Activated T-cell treated with anti-CD3 and anti-CD28 coated beads, Interleukin-2, amount 50 U/mL, for 24 hours (primary cell): ENCODE data around the gene CAPZA2.
A peak's percentile ranks its signal among the peaks of the same experiment; 100 is the strongest.
"Not testable (repeated sequence)": the region's sequence is repeated elsewhere in the genome, so short reads cannot be mapped to it uniquely, and the experiment has no call there.

ENCODE experiments used
- DNase-seq: peaks from one replicate; pipeline ENCODE4 v3.0.0-alpha.2; 2020
- H3K27ac Mint-ChIP-seq: 2 replicates; pipeline ENCODE4 v1.8.0; 2020; ENCODE audit warnings: mild to moderate bottlenecking, mixed read lengths
- H3K27me3 Mint-ChIP-seq: 2 replicates; pipeline ENCODE4 v1.8.0; 2020; ENCODE audit warnings: mixed read lengths
- H3K36me3 Mint-ChIP-seq: 2 replicates; pipeline ENCODE4 v1.8.0; 2020; ENCODE audit warnings: low read depth, mixed read lengths
- H3K4me1 Mint-ChIP-seq: 2 replicates; pipeline ENCODE4 v1.8.0; 2020; ENCODE audit warnings: low read depth, mixed read lengths
- H3K4me3 Mint-ChIP-seq: 2 replicates; pipeline ENCODE4 v1.8.0; 2020; ENCODE audit warnings: mild to moderate bottlenecking, moderate library complexity, mixed read lengths
- H3K9me3 Mint-ChIP-seq: 2 replicates; pipeline ENCODE4 v1.8.0; 2020; ENCODE audit warnings: mixed read lengths

Gene CAPZA2

DNA sequence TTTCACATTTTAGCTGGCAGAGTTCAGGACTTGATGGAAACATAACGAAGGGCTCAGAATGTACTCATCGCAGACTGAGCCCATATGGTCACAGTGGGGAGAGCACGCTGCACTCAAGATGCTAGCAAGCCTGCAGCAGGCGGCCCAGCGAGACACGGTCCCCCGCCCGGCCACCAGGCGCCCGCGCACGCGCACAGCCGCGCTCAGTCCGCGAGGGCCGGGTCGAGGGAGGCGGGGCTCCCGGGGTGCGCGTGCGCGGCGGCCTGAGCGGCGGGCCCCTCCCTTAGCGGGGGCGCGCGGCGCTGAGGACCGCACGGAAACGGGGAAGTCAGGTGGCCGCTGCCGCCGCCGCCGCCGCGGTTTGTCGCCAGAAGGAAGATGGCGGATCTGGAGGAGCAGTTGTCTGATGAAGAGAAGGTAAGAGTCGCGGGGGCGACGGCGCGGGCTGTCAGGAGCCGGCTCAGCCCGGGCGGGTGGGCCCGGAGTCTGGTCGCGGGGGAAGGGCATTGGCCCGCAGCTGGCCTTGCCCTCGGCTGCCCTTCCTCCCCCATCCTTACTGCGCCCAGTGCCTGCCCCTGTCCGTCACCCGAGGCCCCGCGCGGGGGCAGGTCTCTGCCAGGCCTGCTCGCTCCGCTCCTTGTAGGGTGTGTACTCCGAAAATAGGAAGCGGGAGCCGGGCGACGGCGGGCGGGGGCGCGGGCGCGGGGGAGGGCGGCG is at the start of gene CAPZA2:
Gene CAPZA2, plus strand, starts transcription at position 354 of the 717 bp plus-strand sequence. Its CDS starts 25 bp downstream, at position 379.
- peak within 1 kb of the TSS; percentile 97 for H3K27ac Mint-ChIP-seq
- H3K4me1 Mint-ChIP-seq = peaks cover 43% of the 10 kb centered on the region
- DNase-seq = peak; percentile 96
- no peaks in the 10 kb centered on the region for H3K9me3 Mint-ChIP-seq
- H3K4me3 Mint-ChIP-seq = peak within 1 kb of the TSS; percentile 96
- peaks cover 29% of the 10 kb centered on the region for H3K36me3 Mint-ChIP-seq
- H3K27me3 Mint-ChIP-seq = peaks cover 9% of the 10 kb centered on the region

- no peak overlapping the region for H3K27ac Mint-ChIP-seq
- no peak overlapping the region for H3K4me3 Mint-ChIP-seq
Observed at GRCh38 chr7:116812860-116813259, 49.5 kb upstream of the CAPZA2 start.

GRCh38 chr7:116813371-116813770 is 49.0 kb upstream of the CAPZA2 start:
- H3K4me1 Mint-ChIP-seq, H3K4me3 Mint-ChIP-seq, H3K36me3 Mint-ChIP-seq, H3K9me3 Mint-ChIP-seq, H3K27ac Mint-ChIP-seq, DNase-seq, H3K27me3 Mint-ChIP-seq: not testable (repeated sequence)

More at GRCh38 chr7:116812860-116813259, 49.5 kb upstream of the CAPZA2 start:
- Mint-ChIP-seq H3K4me1 (no peaks in the 10 kb centered on the region), H3K36me3 (no peaks in the 10 kb centered on the region), H3K27me3 (peaks cover 4% of the 10 kb centered on the region), H3K9me3 (no peaks in the 10 kb centered on the region)
- DNase-seq = no peak

GRCh38 chr7:116815041-116815440 is 47.3 kb upstream of the CAPZA2 start:
- Mint-ChIP-seq H3K27ac (no peak overlapping the region), H3K4me1 (no peaks in the 10 kb centered on the region), H3K27me3 (peaks cover 4% of the 10 kb centered on the region), H3K4me3 (no peak overlapping the region), H3K9me3 (no peaks in the 10 kb centered on the region), H3K36me3 (no peaks in the 10 kb centered on the region)
- DNase-seq = no peak

DNA sequence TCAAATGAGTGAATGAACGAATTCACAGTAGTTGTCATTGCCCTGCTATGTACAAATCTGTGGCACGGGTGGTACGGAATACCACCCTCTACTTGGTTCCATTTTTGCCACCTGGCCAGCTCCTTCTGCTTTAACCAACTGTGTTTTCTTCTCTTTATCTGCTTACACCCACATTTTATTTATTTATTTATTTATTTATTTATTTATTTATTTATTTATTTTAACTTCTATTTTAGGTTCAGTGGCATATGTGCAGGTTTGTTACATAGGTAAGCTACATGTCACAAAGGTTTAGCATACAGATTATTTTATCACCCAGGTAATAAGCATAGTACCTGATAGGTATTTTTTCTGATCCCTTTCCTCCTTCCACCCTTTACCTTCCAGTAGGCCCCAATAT is 42.2 kb upstream of the CAPZA2 start:
- Mint-ChIP-seq H3K36me3 (no peaks in the 10 kb centered on the region), H3K4me1 (no peaks in the 10 kb centered on the region), H3K9me3 (no peaks in the 10 kb centered on the region), H3K4me3 (no peak overlapping the region), H3K27ac (no peak overlapping the region), H3K27me3 (peaks cover 11% of the 10 kb centered on the region)
- no peak for DNase-seq

- not testable (repeated sequence) for H3K36me3 Mint-ChIP-seq, H3K9me3 Mint-ChIP-seq, H3K4me3 Mint-ChIP-seq, H3K27ac Mint-ChIP-seq, H3K4me1 Mint-ChIP-seq, DNase-seq
- H3K27me3 Mint-ChIP-seq = peaks cover 22% of the 10 kb centered on the region
Observed at GRCh38 chr7:116821647-116822046, 40.7 kb upstream of the CAPZA2 start.

- no peak for DNase-seq
- H3K9me3 Mint-ChIP-seq = no peaks in the 10 kb centered on the region
- no peak overlapping the region for H3K27ac Mint-ChIP-seq
- H3K27me3 Mint-ChIP-seq = peaks cover 26% of the 10 kb centered on the region
- H3K36me3 Mint-ChIP-seq = no peaks in the 10 kb centered on the region
- no peaks in the 10 kb centered on the region for H3K4me1 Mint-ChIP-seq
- H3K4me3 Mint-ChIP-seq = no peak overlapping the region
Observed at GRCh38 chr7:116824449-116824848, 37.9 kb upstream of the CAPZA2 start.

- peaks cover 31% of the 10 kb centered on the region for H3K27me3 Mint-ChIP-seq
- H3K27ac Mint-ChIP-seq = no peak overlapping the region
- no peak for DNase-seq
- no peaks in the 10 kb centered on the region for H3K9me3 Mint-ChIP-seq
- no peaks in the 10 kb centered on the region for H3K4me1 Mint-ChIP-seq
- H3K4me3 Mint-ChIP-seq = no peak overlapping the region
- no peaks in the 10 kb centered on the region for H3K36me3 Mint-ChIP-seq
Observed at GRCh38 chr7:116828281-116828680, 34.1 kb upstream of the CAPZA2 start.

- Mint-ChIP-seq H3K4me1 (no peaks in the 10 kb centered on the region), H3K9me3 (no peaks in the 10 kb centered on the region), H3K4me3 (no peak overlapping the region), H3K27me3 (peaks cover 31% of the 10 kb centered on the region), H3K27ac (no peak overlapping the region), H3K36me3 (no peaks in the 10 kb centered on the region)
- DNase-seq = no peak
Observed at GRCh38 chr7:116829041-116829440, 33.3 kb upstream of the CAPZA2 start.

- Mint-ChIP-seq H3K9me3 (no peaks in the 10 kb centered on the region), H3K36me3 (no peaks in the 10 kb centered on the region), H3K27ac (no peak overlapping the region), H3K27me3 (peaks cover 28% of the 10 kb centered on the region), H3K4me1 (no peaks in the 10 kb centered on the region), H3K4me3 (no peak overlapping the region)
- no peak for DNase-seq
Observed at GRCh38 chr7:116829493-116829892, 32.9 kb upstream of the CAPZA2 start.

DNA sequence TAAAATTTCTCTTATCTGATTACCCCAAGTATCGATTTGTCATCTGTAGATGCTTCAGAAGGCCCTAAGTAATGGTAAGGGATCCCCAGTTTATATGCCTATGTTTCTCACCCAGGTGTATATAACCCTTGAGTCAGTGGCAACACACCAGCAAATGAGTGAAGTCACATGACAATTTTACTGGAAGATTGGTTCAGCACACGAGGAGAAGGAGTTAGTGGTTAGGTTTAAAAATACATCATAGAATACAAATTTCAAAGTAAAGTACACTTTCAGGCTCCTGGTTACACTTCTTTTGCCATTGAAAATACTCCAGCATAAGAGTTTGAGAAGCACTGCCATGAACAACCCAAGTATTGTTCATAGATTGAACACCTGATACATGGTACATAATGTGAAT is 29.7 kb upstream of the CAPZA2 start:
- Mint-ChIP-seq H3K4me1 (no peaks in the 10 kb centered on the region), H3K27ac (no peak overlapping the region)

GRCh38 chr7:116834815-116835504 is 27.4 kb upstream of the CAPZA2 start:
- Mint-ChIP-seq H3K27me3 (peaks cover 9% of the 10 kb centered on the region), H3K9me3 (no peaks in the 10 kb centered on the region)

More for the DNA sequence above, 29.7 kb upstream of the CAPZA2 start:
- Mint-ChIP-seq H3K36me3 (no peaks in the 10 kb centered on the region), H3K27me3 (peaks cover 13% of the 10 kb centered on the region), H3K9me3 (no peaks in the 10 kb centered on the region), H3K4me3 (no peak overlapping the region)
- DNase-seq = no peak

DNA sequence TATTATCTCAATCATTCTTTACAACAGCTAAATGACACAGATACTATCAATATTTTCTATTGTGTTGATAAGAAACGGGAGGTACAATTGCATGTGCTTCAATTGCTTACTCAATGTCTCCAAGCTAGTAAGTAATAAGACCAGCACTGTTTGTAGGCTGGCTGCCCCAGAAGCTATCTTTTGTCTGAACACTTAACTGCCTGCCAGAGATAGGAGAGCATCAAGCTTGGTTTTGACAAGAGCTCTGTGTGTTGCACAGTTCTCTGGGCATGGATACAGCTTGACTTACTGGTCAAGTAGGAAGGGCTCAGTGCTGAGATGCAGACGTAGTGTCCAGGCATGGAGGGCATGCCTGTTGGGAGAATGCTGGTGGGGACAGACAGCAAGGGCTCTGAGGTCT is 26.3 kb upstream of the CAPZA2 start:
- Mint-ChIP-seq H3K4me3 (no peak overlapping the region), H3K27me3 (peaks cover 9% of the 10 kb centered on the region), H3K27ac (no peak overlapping the region), H3K9me3 (no peaks in the 10 kb centered on the region), H3K4me1 (no peaks in the 10 kb centered on the region), H3K36me3 (no peaks in the 10 kb centered on the region)
- DNase-seq = no peak

More at GRCh38 chr7:116834815-116835504, 27.4 kb upstream of the CAPZA2 start:
- Mint-ChIP-seq H3K27ac (no peak overlapping the region), H3K4me3 (no peak overlapping the region), H3K36me3 (no peaks in the 10 kb centered on the region), H3K4me1 (no peaks in the 10 kb centered on the region)
- no peak for DNase-seq

DNA sequence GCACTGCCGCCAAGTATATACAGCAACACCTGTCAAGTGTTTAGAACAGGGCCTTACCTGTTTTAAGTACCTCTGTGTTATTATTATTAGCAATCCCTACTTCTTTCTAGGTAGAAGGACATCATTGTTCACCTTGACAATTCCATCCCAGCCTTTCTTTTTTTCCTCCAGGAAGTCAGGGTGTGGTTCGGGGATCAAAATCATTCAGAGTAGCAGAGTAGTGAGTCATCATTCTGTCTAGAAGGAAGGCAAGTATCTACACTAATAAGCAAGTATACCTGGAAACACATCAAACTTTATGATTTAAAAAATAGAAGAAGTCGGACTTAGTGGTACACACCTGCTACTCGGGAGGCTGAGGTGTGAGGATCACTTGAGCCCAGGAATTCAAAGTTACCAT is 25.5 kb upstream of the CAPZA2 start:
- Mint-ChIP-seq H3K9me3 (no peaks in the 10 kb centered on the region), H3K27me3 (peaks cover 12% of the 10 kb centered on the region), H3K4me1 (no peaks in the 10 kb centered on the region), H3K36me3 (no peaks in the 10 kb centered on the region), H3K27ac (no peak overlapping the region), H3K4me3 (no peak overlapping the region)
- no peak for DNase-seq

GRCh38 chr7:116837586-116837985 is 24.8 kb upstream of the CAPZA2 start:
- H3K4me3 Mint-ChIP-seq = no peak overlapping the region
- H3K9me3 Mint-ChIP-seq = no peaks in the 10 kb centered on the region
- H3K27ac Mint-ChIP-seq = no peak overlapping the region
- H3K36me3 Mint-ChIP-seq = no peaks in the 10 kb centered on the region
- H3K27me3 Mint-ChIP-seq = peaks cover 19% of the 10 kb centered on the region
- DNase-seq = no peak
- H3K4me1 Mint-ChIP-seq = no peaks in the 10 kb centered on the region
